H1 (cell line): ENCODE results near the gene RBM5. TPM values are rescaled to one million over a fixed set of nuclear protein-coding genes. Genes with fewer than 3 reads are reported as not detected.

ENCODE experiments used
- CTCF ChIA-PET: fragments of 300-600 bp; sonication (Branson Sonifier 250); formaldehyde crosslinking; loops from one replicate; lab custom pipeline; 2021; ENCODE audit not compliant: partially characterized antibody; lab: Charles Lee
- POLR2A ChIA-PET: fragments of 300-600 bp; sonication (Branson Sonifier 250); formaldehyde crosslinking; loops from one replicate; lab custom pipeline; 2021; ENCODE audit warnings: inconsistent platforms; ENCODE audit not compliant: partially characterized antibody; lab: Charles Lee
- DNase-seq, 2 experiments: peaks; one replicate each; pipeline versions ENCODE4 v3.0.0 to v3.0.0-alpha.2; 2010 to 2022; ENCODE audit warnings: low spot score in 2 of 2, low read depth in 1 of 2, mixed read lengths in 1 of 2
- FAIRE-seq: peaks from 2 replicates; lab custom pipeline; 2011; peaks lifted over from hg19 to GRCh38; lab: Jason Lieb, UNC
- H2AFZ ChIP-seq: 2 replicates; pipeline ENCODE4 v1.8.1; 2012; ENCODE audit warnings: low read length, inconsistent platforms
- H2AK5ac ChIP-seq: 2 replicates; pipeline ENCODE4 v1.6.1; 2013; ENCODE audit warnings: low read depth, low read length
- H2BK120ac ChIP-seq: replicated peaks from 2 replicates; pipeline ENCODE3; 2013; ENCODE audit warnings: low read depth, low read length, inconsistent platforms
- H2BK12ac ChIP-seq: 2 replicates; pipeline ENCODE4 v1.6.1; 2013; ENCODE audit warnings: low read depth, low read length
- H2BK15ac ChIP-seq: 2 replicates; pipeline ENCODE4 v1.6.1; 2013; ENCODE audit warnings: low read length
- H2BK20ac ChIP-seq: 2 replicates; pipeline ENCODE4 v1.6.1; 2013; ENCODE audit warnings: low read length
- H2BK5ac ChIP-seq: 2 replicates; pipeline ENCODE4 v1.6.1; 2013; ENCODE audit warnings: low read depth, low read length
- H3K14ac ChIP-seq: 2 replicates; pipeline ENCODE4 v1.6.1; 2013; ENCODE audit warnings: inconsistent platforms; ENCODE audit not compliant: insufficient read length
- H3K18ac ChIP-seq: 2 replicates; pipeline ENCODE4 v1.6.1; 2013; ENCODE audit warnings: low read length; ENCODE audit errors: extremely low read depth
- H3K23ac ChIP-seq: 2 replicates; pipeline ENCODE4 v1.6.1; 2013; ENCODE audit warnings: inconsistent platforms; ENCODE audit not compliant: insufficient read length
- H3K23me2 ChIP-seq: 2 replicates; pipeline ENCODE4 v1.6.1; 2013; ENCODE audit warnings: low read depth, low read length
- H3K27ac ChIP-seq: 2 replicates; pipeline ENCODE4 v1.6.1; 2011; ENCODE audit warnings: low read depth, low read length, inconsistent platforms
- H3K27me3 ChIP-seq, 4 experiments: replicated peaks in 1 of 4; 1 replicate in 1 of 4; 2 replicates in 3 of 4; pipeline versions ENCODE4 v1.6.1 to v1.8.1; 2011 to 2013; ENCODE audit warnings: low read length in 3 of 4, mild to moderate bottlenecking in 3 of 4, inconsistent platforms in 2 of 4, mixed read lengths in 2 of 4, moderate library complexity in 1 of 4; ENCODE audit not compliant: control insufficient read depth in 3 of 4, insufficient read depth in 3 of 4; ENCODE audit errors: extremely low read depth in 1 of 4
- H3K36me3 ChIP-seq, 4 experiments: 2 replicates each; pipeline versions ENCODE4 v1.6.1 to v1.8.1; 2011 to 2013; ENCODE audit warnings: mild to moderate bottlenecking in 4 of 4, low read length in 3 of 4, moderate library complexity in 2 of 4, control low read depth in 1 of 4, inconsistent platforms in 1 of 4; ENCODE audit not compliant: insufficient read depth in 4 of 4, control insufficient read depth in 2 of 4
- H3K4ac ChIP-seq: replicated peaks from 2 replicates; pipeline ENCODE3; 2013; ENCODE audit warnings: low read length, low read depth, mixed read lengths, inconsistent platforms; ENCODE audit not compliant: insufficient read length
- H3K4me1 ChIP-seq, 4 experiments: replicated peaks in 1 of 4; 1 replicate in 1 of 4; 2 replicates in 3 of 4; pipeline versions ENCODE4 v1.6.1 to v1.8.1; 2011 to 2013; ENCODE audit warnings: low read length in 3 of 4, inconsistent platforms in 2 of 4, mixed read lengths in 1 of 4; ENCODE audit not compliant: insufficient read depth in 4 of 4, control insufficient read depth in 3 of 4
- H3K4me2 ChIP-seq, 2 experiments: 2 replicates each; pipeline versions ENCODE4 v1.6.1 to v1.8.1; 2011 to 2013; ENCODE audit warnings: low read depth in 2 of 2, low read length in 2 of 2, control low read depth in 1 of 2, inconsistent platforms in 1 of 2, mild to moderate bottlenecking in 1 of 2; ENCODE audit not compliant: insufficient read depth in 1 of 2
- H3K4me3 ChIP-seq, 4 experiments: fragments of 200-600, 300-600 bp in 1 of 4; sonication (generic), shearing (Covaris generic), sonication (Bioruptor Twin) in 1 of 4; 2 replicates each; pipeline versions ENCODE4 v1.5.1 to v1.8.1; 2011 to 2016; ENCODE audit warnings: low read length in 4 of 4, low read depth in 3 of 4, control low read depth in 2 of 4, inconsistent platforms in 2 of 4, mild to moderate bottlenecking in 2 of 4, mixed read lengths in 1 of 4, moderate library complexity in 1 of 4; ENCODE audit not compliant: insufficient read depth in 2 of 4; ENCODE audit errors: extremely low read depth in 1 of 4
- H3K56ac ChIP-seq: replicated peaks from 2 replicates; pipeline ENCODE3; 2013; ENCODE audit warnings: low read depth, mild to moderate bottlenecking, mixed read lengths, low read length, inconsistent platforms; ENCODE audit not compliant: insufficient read length
- H3K79me1 ChIP-seq: 2 replicates; pipeline ENCODE4 v1.6.1; 2013; ENCODE audit warnings: low read depth, low read length, control low read depth
- H3K79me2 ChIP-seq, 2 experiments: 2 replicates each; pipeline versions ENCODE4 v1.6.1 to v1.8.1; 2012 to 2013; ENCODE audit warnings: low read length in 2 of 2, mild to moderate bottlenecking in 2 of 2, inconsistent platforms in 1 of 2; ENCODE audit not compliant: insufficient read depth in 2 of 2, control insufficient read depth in 1 of 2
- H3K9ac ChIP-seq, 4 experiments: replicated peaks in 1 of 4; 1 replicate in 1 of 4; 2 replicates in 3 of 4; pipeline versions ENCODE4 v1.6.1 to v1.8.1; 2011 to 2013; ENCODE audit warnings: low read depth in 3 of 4, low read length in 3 of 4, control low read depth in 2 of 4, mild to moderate bottlenecking in 2 of 4, moderate library complexity in 2 of 4, inconsistent platforms in 1 of 4; ENCODE audit errors: extremely low read depth in 1 of 4
- H3K9me3 ChIP-seq, 2 experiments: 2 replicates each; pipeline versions ENCODE4 v1.6.1 to v1.8.1; 2012 to 2013; ENCODE audit warnings: mild to moderate bottlenecking in 2 of 2, moderate library complexity in 2 of 2, control low read depth in 1 of 2, inconsistent platforms in 1 of 2, low read depth in 1 of 2, low read length in 1 of 2, mixed read lengths in 1 of 2; ENCODE audit not compliant: insufficient read depth in 2 of 2
- H4K20me1 ChIP-seq, 2 experiments: replicated peaks in 1 of 2; 2 replicates each; pipeline versions ENCODE3 to v1.8.1; 2011 to 2013; ENCODE audit warnings: inconsistent platforms in 2 of 2, low read length in 2 of 2, mild to moderate bottlenecking in 1 of 2; ENCODE audit not compliant: insufficient read depth in 2 of 2, control insufficient read depth in 1 of 2
- H4K5ac ChIP-seq: 2 replicates; pipeline ENCODE4 v1.6.1; 2013; ENCODE audit warnings: low read length, low read depth, mixed read lengths, inconsistent platforms; ENCODE audit not compliant: insufficient read length
- H4K8ac ChIP-seq: 2 replicates; pipeline ENCODE4 v1.8.0; 2013; ENCODE audit warnings: mild to moderate bottlenecking, moderate library complexity, low read length, inconsistent platforms; ENCODE audit not compliant: insufficient read depth; ENCODE audit errors: extremely low read depth
- H4K91ac ChIP-seq: replicated peaks from 2 replicates; pipeline ENCODE3; 2013; ENCODE audit warnings: low read length, mixed read lengths, inconsistent platforms; ENCODE audit not compliant: insufficient read length
- ATF2 ChIP-seq: IDR thresholded peaks from 2 replicates; pipeline ENCODE4 v1.6.1; 2012; ENCODE audit warnings: low read length, inconsistent platforms
- CHD1 ChIP-seq: IDR thresholded peaks from 2 replicates; pipeline ENCODE4 v1.6.1; 2012; ENCODE audit warnings: low read depth, low read length, improper control_type of control experiment
- CTCF ChIP-seq, 3 experiments: IDR thresholded peaks; 1 replicate in 2 of 3; 2 replicates in 1 of 3; pipeline versions ENCODE4 v1.5.1 to v1.6.1; 2011; ENCODE audit warnings: low read length in 3 of 3, mild to moderate bottlenecking in 3 of 3, inconsistent platforms in 2 of 3, low read depth in 1 of 3, moderate library complexity in 1 of 3; ENCODE audit not compliant: insufficient read depth in 1 of 3; ENCODE audit errors: control extremely low read depth in 1 of 3
- GABPA ChIP-seq: IDR thresholded peaks from 2 replicates; pipeline ENCODE4 v1.6.1; 2011; ENCODE audit warnings: mild to moderate bottlenecking, low read length, moderate library complexity, borderline replicate concordance; ENCODE audit not compliant: insufficient read depth
- HDAC6 ChIP-seq: IDR thresholded peaks from one replicate; pipeline ENCODE4 v1.7.1; 2012; ENCODE audit warnings: low read depth, mild to moderate bottlenecking, inconsistent platforms, low read length, moderate library complexity
- KDM1A ChIP-seq: fragments of 200-600, 300-600 bp; sonication (generic); IDR thresholded peaks from 2 replicates; pipeline ENCODE4 v1.7.1; 2016; ENCODE audit warnings: mild to moderate bottlenecking, low read length, borderline replicate concordance
- KDM5A ChIP-seq: fragments of 200-600 bp; IDR thresholded peaks from 2 replicates; pipeline ENCODE4 v1.7.1; 2012; ENCODE audit warnings: mild to moderate bottlenecking, low read length, inconsistent platforms, mixed read lengths
- NANOG ChIP-seq: IDR thresholded peaks from 2 replicates; pipeline ENCODE4 v1.6.1; 2011; ENCODE audit warnings: low read length, low read depth, mild to moderate bottlenecking, inconsistent platforms; ENCODE audit not compliant: insufficient read depth, poor library complexity, severe bottlenecking
- RBBP5 ChIP-seq: IDR thresholded peaks from 2 replicates; pipeline ENCODE4 v1.7.1; 2012; ENCODE audit warnings: low read depth, mild to moderate bottlenecking, inconsistent platforms, low read length, moderate library complexity, borderline replicate concordance
- WGBS, 2 experiments: shearing (Covaris generic) in 1 of 2; methylation state at CpG; one replicate each; pipeline versions ENCODE4 v1.1.6 to v1.1.7; 2013 to 2015; ENCODE audit warnings: low lambda C conversion rate in 2 of 2, mixed read lengths in 2 of 2, inconsistent platforms in 1 of 2, low coverage in 1 of 2, missing lambda C conversion rate in 1 of 2; ENCODE audit not compliant: insufficient replicate concordance in 2 of 2, insufficient coverage in 1 of 2, insufficient read length in 1 of 2; ENCODE audit errors: extremely low coverage in 1 of 2, missing lambda C conversion rate in 1 of 2; 5-methylcytosine and 5-hydroxymethylcytosine counted together
- polyA plus RNA-seq, 7 experiments: library from polyadenylated mRNA; depleted of rRNA in 3 of 7; stranded (reverse) in 5 of 7; unstranded in 2 of 7; fragments of >200 nt in 5 of 7; fragments of 200-250 nt in 2 of 7; gene quantifications; 1 replicate in 5 of 7; 2 replicates in 1 of 7; 4 replicates in 1 of 7; pipeline versions ENCODE4 v1.2.1 to v1.2.3, GENCODE V29; 2011 to 2013; ENCODE audit warnings: missing spikeins in 2 of 7, mixed read lengths in 2 of 7
- total RNA-seq: library from RNA; stranded (reverse); fragmentation: NEBNext Ultra II Directional; extraction: Animal tissue kit (Norgen Biotek cat#: 25700); gene quantifications from 2 replicates; pipeline ENCODE4 v1.2.1, GENCODE V29; 2021

RBM5 gene
- total and polyA plus RNA-seq, 2 of the 8 experiments (the other 6 are each of a cell fraction or from before 2014, with no cell fraction given) = 82.7 to 144 TPM

GRCh38 chr3:50078091-50078490, 10.6 kb upstream of the RBM5 start:
- no peak for FAIRE-seq
- Histone ChIP-seq H3K23ac (no peak overlapping the region), H3K4ac (no peak overlapping the region), H2BK120ac (no peak overlapping the region), H2BK12ac (no peak overlapping the region), H2BK5ac (no peak overlapping the region), H3K9ac (no peak overlapping the region), H2AFZ (no peak overlapping the region), H3K27ac (no peak overlapping the region), H4K5ac (no peak overlapping the region), H2AK5ac (no peak overlapping the region), H4K20me1 (no peaks in the 10 kb centered on the region), H2BK20ac (no peak overlapping the region), H3K14ac (no peak overlapping the region), H3K18ac (no peak overlapping the region), H4K91ac (no peak overlapping the region), H3K4me3 (no peak overlapping the region), H3K4me2 (no peak overlapping the region), H2BK15ac (no peak overlapping the region), H3K36me3 (peaks cover 5 to 24% (median 14%) of the 10 kb centered on the region in 4 experiments; a peak in 7 of 8 replicates), H3K79me1 (no peaks in the 10 kb centered on the region), H3K23me2 (no peaks in the 10 kb centered on the region; the same call in 1 of the 2 replicates), H3K4me1 (no peaks in the 10 kb centered on the region), H3K56ac (no peak overlapping the region), H3K9me3 (no peaks in the 10 kb centered on the region), H3K79me2 (no peaks in the 10 kb centered on the region), H3K27me3 (no peaks in the 10 kb centered on the region), H4K8ac (no peak overlapping the region)
- ChIA-PET POLR2A (interaction anchor here (1.2 kb wide), 1 partner anchor 18 kb away, joined by 3 read pairs; no protein-coding TSS in a partner anchor), CTCF (no interaction called here)
- no peak for DNase-seq
- WGBS, 2 experiments = 95% methylated on average over 1 of the region's 1 CpG; no CpG with 5 or more reads in 1 of the 2 experiments
- TF ChIP-seq GABPA (no peak), CHD1 (no peak), NANOG (no peak), KDM1A (no peak), CTCF (IDR thresholded peaks at IDR 0.05; ENCODE audit: control extremely low read depth in 1 of 3, insufficient read depth in 1 of 3, low read depth in 1 of 3, low read length in 3 of 3) (no peak), RBBP5 (no peak), KDM5A (no peak), ATF2 (no peak), HDAC6 (no peak)
